Colon (tissue), 2 donors: ENCODE data around the gene TBX1.

Experiments
- FAIRE-seq: peaks from 2 replicates; lab custom pipeline; 2012; peaks lifted over from hg19 to GRCh38; lab: Jason Lieb, UNC
- donor health status: control.
- donor health status: control.

Gene TBX1

GRCh38 chr22:19760058-19760950 lies at the start of gene TBX1:
TSS of gene TBX1 (plus strand) at chr22:19760778. CDS start at chr22:19760844, 66 bp downstream.
- no peak for FAIRE-seq

- no peak for FAIRE-seq
Observed at GRCh38 chr22:19713245-19713644, 47.3 kb upstream of the TBX1 start.

- FAIRE-seq, result no peak
Observed at GRCh38 chr22:19713650-19714311, 46.8 kb upstream of the TBX1 start.

GRCh38 chr22:19714312-19715187 lies 46.0 kb upstream of the TBX1 start, which contains the start of gene SEPTIN5:
TSS of gene SEPTIN5 (plus strand) at chr22:19714503. CDS start at chr22:19714589, 86 bp downstream.
- no peak for FAIRE-seq

- FAIRE-seq, result no peak
Observed at GRCh38 chr22:19715188-19715930, 45.2 kb upstream of the TBX1 start.

- no peak for FAIRE-seq
Observed at GRCh38 chr22:19716041-19716828, 44.3 kb upstream of the TBX1 start.

- FAIRE-seq, result no peak
Observed at GRCh38 chr22:19716829-19717105, 43.8 kb upstream of the TBX1 start.

- no peak for FAIRE-seq
Observed at GRCh38 chr22:19717181-19717580, 43.4 kb upstream of the TBX1 start.

GRCh38 chr22:19717691-19718455 lies 42.7 kb upstream of the TBX1 start:
- no peak for FAIRE-seq

- no peak for FAIRE-seq
Observed at GRCh38 chr22:19718456-19719049, 42.0 kb upstream of the TBX1 start.

- no peak for FAIRE-seq
Observed at GRCh38 chr22:19719050-19719482, 41.5 kb upstream of the TBX1 start.

- no peak for FAIRE-seq
Observed at GRCh38 chr22:19719488-19720021, 41.0 kb upstream of the TBX1 start.

- FAIRE-seq, result no peak
Observed at GRCh38 chr22:19720150-19720827, 40.3 kb upstream of the TBX1 start.

- no peak for FAIRE-seq
Observed at GRCh38 chr22:19720999-19721329, 39.6 kb upstream of the TBX1 start.

GRCh38 chr22:19721330-19722177 lies 39.0 kb upstream of the TBX1 start:
- no peak for FAIRE-seq

GRCh38 chr22:19722178-19722981 lies 38.2 kb upstream of the TBX1 start:
- no peak for FAIRE-seq

- no peak for FAIRE-seq
Observed at GRCh38 chr22:19722982-19723231, 37.7 kb upstream of the TBX1 start.
